MG63 (cell line): ENCODE data around the gene PRPH. TPM values are rescaled to one million over a fixed set of nuclear protein-coding genes. Genes with fewer than 3 reads are reported as not detected.
A peak's percentile ranks its signal among the peaks of the same experiment; 100 is the strongest.
"Not testable (repeated sequence)": the region's sequence is repeated elsewhere in the genome, so short reads cannot be mapped to it uniquely, and the experiment has no call there.

ENCODE experiments used
- DNase-seq: peaks from one replicate; pipeline ENCODE4 v3.0.0-alpha.2; 2020
- H3K27me3 ChIP-seq: fragments of 250-450 bp; sonication (Bioruptor Pico); 2 replicates; pipeline ENCODE4 v1.5.1; 2020; ENCODE audit warnings: mild to moderate bottlenecking, moderate library complexity
- H3K36me3 ChIP-seq: fragments of 250-450 bp; sonication (Bioruptor Pico); 2 replicates; pipeline ENCODE4 v1.5.1; 2020; ENCODE audit warnings: mild to moderate bottlenecking, moderate library complexity
- H3K4me3 ChIP-seq: fragments of 250-450 bp; sonication (Bioruptor Pico); 2 replicates; pipeline ENCODE4 v1.5.1; 2020; ENCODE audit warnings: mild to moderate bottlenecking, moderate library complexity
- H3K9me3 ChIP-seq: fragments of 250-450 bp; sonication (Bioruptor Pico); 2 replicates; pipeline ENCODE4 v1.5.1; 2020; ENCODE audit warnings: mild to moderate bottlenecking, moderate library complexity
- total RNA-seq: library from RNA; depleted of rRNA; stranded (reverse); fragments of >200 nt; shearing (Covaris generic); gene quantifications from 2 replicates; pipeline ENCODE4 v1.2.3, GENCODE V29; 2014; ENCODE audit warnings: low replicate concordance

Gene PRPH
- total RNA-seq, 1 experiment from 2014 or later = 7.1 TPM

GRCh38 chr12:49322367-49322707 lies 27.4 kb downstream of the PRPH start:
- no peak for DNase-seq
- Histone ChIP-seq H3K27me3 (no peaks in the 10 kb centered on the region), H3K9me3 (no peaks in the 10 kb centered on the region), H3K36me3 (peaks cover 31% of the 10 kb centered on the region), H3K4me3 (peak overlapping the region; percentile 61)

DNA sequence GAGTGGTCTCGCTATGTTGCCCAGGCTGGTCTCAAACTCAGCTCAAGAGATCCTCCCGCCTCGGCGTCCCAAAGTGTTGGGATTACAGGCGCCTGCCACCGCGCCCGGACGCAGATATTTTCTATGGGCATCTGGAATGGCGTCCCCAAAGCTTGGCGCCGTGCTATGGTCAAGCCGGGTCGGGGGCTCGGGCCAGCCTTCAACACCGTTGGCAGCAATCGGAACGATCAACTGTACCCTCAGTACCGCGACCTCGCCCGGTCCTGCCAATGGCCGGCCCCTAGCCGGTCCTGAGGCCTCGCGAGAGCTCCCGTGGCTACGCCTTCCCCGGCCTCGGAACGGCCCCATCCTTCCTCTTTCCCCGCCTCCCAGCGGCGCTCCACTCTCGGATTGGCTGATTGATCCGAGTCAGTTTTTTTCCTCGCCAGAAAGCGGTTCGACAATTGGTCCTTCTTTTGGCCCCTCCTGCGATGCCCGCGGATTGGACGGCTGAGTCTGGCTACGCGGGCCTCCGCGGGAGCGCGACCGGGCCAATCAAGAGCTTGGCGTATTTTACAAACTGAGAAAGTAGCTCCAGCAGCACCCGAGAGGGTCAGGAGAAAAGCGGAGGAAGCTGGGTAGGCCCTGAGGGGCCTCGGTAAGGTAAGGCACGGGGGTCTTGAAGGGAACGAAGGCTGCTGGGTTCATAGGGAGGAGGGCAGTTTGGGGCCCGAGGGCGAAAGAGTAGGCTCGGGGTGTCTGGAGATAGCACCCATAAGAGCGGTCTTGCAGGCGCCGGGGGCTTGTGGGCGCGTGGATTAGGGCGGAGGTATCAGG lies 28.0 kb downstream of the PRPH start, which contains the start of gene TROAP:
TSS of gene TROAP (plus strand) at position 548 of the 816 bp plus-strand sequence. CDS start 354 bp downstream, outside the sequence.
- no peaks in the 10 kb centered on the region for H3K9me3 ChIP-seq
- H3K27me3 ChIP-seq = no peaks in the 10 kb centered on the region
- DNase-seq = peak; percentile 97
- peak within 1 kb of the TSS; percentile 61 for H3K4me3 ChIP-seq
- peaks cover 31% of the 10 kb centered on the region for H3K36me3 ChIP-seq

DNA sequence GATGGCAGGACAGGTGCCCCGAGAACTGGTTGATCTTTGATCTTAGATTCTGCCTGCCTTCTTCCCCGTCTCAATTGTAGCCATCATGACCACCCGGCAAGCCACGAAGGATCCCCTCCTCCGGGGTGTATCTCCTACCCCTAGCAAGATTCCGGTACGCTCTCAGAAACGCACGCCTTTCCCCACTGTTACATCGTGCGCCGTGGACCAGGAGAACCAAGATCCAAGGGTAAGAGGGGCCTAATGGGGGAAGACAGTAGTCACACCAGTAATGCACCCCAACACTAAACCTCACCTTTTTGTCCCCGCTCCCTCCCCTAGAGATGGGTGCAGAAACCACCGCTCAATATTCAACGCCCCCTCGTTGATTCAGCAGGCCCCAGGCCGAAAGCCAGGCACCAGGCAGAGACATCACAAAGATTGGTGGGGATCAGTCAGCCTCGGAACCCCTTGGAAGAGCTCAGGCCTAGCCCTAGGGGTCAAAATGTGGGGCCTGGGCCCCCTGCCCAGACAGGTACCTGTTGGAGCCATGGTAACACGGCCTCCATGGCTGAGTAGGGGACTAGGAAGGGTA lies 28.7 kb downstream of the PRPH start:
- Histone ChIP-seq H3K4me3 (peak overlapping the region; percentile 61), H3K27me3 (no peaks in the 10 kb centered on the region), H3K36me3 (peaks cover 35% of the 10 kb centered on the region), H3K9me3 (no peaks in the 10 kb centered on the region)
- no peak for DNase-seq

DNA sequence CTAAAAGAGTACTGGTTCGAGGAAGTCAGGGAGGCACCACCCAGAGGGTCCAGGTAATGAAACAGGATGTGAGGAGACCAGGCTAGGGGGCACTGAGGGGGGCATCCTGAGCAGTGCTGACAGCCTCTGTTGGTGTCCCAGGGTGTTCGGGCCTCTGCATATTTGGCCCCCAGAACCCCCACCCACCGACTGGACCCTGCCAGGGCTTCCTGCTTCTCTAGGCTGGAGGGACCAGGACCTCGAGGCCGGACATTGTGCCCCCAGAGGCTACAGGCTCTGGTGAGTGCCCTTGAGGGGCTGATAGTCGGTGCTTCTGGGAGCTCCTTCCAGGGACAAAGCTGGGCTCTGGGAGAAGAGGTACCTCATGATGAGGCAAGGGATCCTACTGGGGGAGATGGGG lies 30.7 kb downstream of the PRPH start:
- H3K36me3 ChIP-seq = peaks cover 48% of the 10 kb centered on the region
- H3K9me3 ChIP-seq = no peaks in the 10 kb centered on the region
- no peak overlapping the region for H3K4me3 ChIP-seq
- H3K27me3 ChIP-seq = no peaks in the 10 kb centered on the region
- DNase-seq = no peak

DNA sequence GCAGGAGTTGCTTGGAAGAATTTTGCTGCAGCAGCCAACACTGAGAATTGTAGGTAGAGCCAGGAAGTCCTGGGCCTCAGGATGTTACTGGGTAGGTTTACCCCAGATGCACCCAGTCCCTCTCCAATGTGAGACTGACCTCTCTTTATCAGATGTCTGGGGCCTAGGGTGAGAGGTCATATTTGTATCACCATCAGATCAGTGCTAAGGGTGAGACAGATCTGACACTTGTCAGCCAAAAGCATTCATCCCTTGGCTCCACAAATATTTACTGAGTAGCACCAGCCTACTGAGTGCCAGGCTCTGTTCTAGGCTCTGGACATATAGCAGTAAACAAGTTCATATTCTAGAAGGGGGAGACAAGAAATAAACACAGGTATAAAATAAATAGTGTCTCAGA lies 32.4 kb downstream of the PRPH start:
- H3K9me3 ChIP-seq = no peaks in the 10 kb centered on the region
- H3K4me3 ChIP-seq = no peak overlapping the region
- DNase-seq = no peak
- H3K27me3 ChIP-seq = no peaks in the 10 kb centered on the region
- H3K36me3 ChIP-seq = peaks cover 53% of the 10 kb centered on the region

DNA sequence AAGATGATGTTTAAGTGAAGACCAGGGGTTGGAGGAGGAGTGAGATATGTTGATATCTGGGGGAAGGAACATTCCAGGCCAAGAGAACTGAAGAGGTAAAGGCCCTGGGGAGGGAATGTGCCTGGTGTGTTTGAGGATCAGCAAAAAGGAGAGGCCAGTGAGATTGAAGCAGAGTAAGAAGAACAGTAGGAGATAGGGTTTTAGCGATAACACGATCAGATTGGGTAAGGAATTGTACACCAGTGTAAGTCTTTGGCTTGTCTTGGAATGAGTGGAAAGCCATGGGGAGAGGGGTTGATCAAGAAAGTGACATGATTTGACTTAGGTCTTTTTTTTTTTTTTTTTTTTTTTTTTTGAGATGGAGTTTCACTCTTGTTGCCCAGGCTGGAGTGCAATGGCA lies 32.9 kb downstream of the PRPH start:
- Histone ChIP-seq H3K4me3 (no peak overlapping the region), H3K36me3 (peaks cover 53% of the 10 kb centered on the region)
- DNase-seq = no peak

DNA sequence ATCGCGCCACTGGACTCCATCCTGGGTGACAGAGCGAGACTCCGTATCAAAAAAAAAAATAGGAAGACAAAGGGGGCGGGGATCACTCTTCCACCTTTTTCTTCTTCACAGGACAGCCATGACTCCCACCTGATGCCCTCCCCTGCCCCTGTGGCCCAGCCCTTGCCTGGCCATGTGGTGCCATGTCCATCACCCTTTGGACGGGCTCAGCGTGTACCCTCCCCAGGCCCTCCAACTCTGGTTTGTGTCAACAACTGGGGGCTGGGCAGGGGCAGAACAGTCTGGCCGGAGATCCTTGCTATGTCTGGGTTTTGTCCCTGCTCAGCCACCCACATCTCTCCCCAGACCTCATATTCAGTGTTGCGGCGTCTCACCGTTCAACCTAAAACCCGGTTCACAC lies 33.9 kb downstream of the PRPH start:
- Histone ChIP-seq H3K9me3 (no peaks in the 10 kb centered on the region), H3K4me3 (no peak overlapping the region), H3K27me3 (no peaks in the 10 kb centered on the region), H3K36me3 (peaks cover 52% of the 10 kb centered on the region)
- DNase-seq = no peak

More for the DNA sequence above, 32.9 kb downstream of the PRPH start:
- H3K27me3 ChIP-seq = no peaks in the 10 kb centered on the region
- no peaks in the 10 kb centered on the region for H3K9me3 ChIP-seq

- Histone ChIP-seq H3K27me3 (no peaks in the 10 kb centered on the region), H3K9me3 (no peaks in the 10 kb centered on the region), H3K4me3 (no peak overlapping the region), H3K36me3 (peaks cover 44% of the 10 kb centered on the region)
- no peak for DNase-seq
Measured at GRCh38 chr12:49330032-49330619, 35.2 kb downstream of the PRPH start.

- Histone ChIP-seq H3K36me3 (peaks cover 37% of the 10 kb centered on the region), H3K27me3 (no peaks in the 10 kb centered on the region), H3K4me3 (no peak overlapping the region), H3K9me3 (no peaks in the 10 kb centered on the region)
- no peak for DNase-seq
Measured at GRCh38 chr12:49330631-49331379, 35.9 kb downstream of the PRPH start.

GRCh38 chr12:49331380-49332222 lies 36.7 kb downstream of the PRPH start:
- Histone ChIP-seq H3K27me3 (no peaks in the 10 kb centered on the region), H3K36me3 (peaks cover 29% of the 10 kb centered on the region), H3K4me3 (no peak overlapping the region), H3K9me3 (no peaks in the 10 kb centered on the region)
- peak; percentile 43 for DNase-seq

GRCh38 chr12:49332441-49332861 lies 37.5 kb downstream of the PRPH start:
- DNase-seq = no peak
- Histone ChIP-seq H3K4me3 (no peak overlapping the region), H3K36me3 (peaks cover 22% of the 10 kb centered on the region), H3K27me3 (no peaks in the 10 kb centered on the region), H3K9me3 (no peaks in the 10 kb centered on the region)

GRCh38 chr12:49332891-49333371 lies 38.0 kb downstream of the PRPH start:
- Histone ChIP-seq H3K4me3 (no peak overlapping the region), H3K36me3 (peaks cover 22% of the 10 kb centered on the region), H3K9me3 (no peaks in the 10 kb centered on the region), H3K27me3 (no peaks in the 10 kb centered on the region)
- DNase-seq = no peak

DNA sequence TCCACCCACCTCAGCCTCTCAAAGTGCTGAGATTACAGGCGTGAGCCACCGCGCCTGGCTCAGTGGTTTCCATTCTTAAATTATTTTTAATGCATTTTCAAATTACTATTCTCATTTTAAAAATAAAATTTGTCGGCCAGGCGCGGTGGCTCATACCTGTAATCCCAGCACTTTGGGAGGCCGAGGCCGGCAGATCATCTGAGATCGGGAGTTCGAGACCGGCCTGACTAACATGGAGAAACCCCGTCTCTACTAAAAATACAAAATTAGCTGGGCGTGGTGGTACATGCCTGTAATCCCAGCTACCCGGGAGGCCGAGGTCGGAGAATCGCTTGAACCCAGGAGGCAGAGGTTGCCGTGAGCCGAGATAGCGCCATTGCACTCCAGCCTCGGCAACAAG lies 38.8 kb downstream of the PRPH start:
- DNase-seq, H3K4me3 ChIP-seq: not testable (repeated sequence)

GRCh38 chr12:49334226-49334625 lies 39.3 kb downstream of the PRPH start:
- Histone ChIP-seq H3K27me3 (no peaks in the 10 kb centered on the region), H3K9me3 (no peaks in the 10 kb centered on the region), H3K4me3 (no peak overlapping the region), H3K36me3 (peaks cover 17% of the 10 kb centered on the region)
- DNase-seq = no peak

More for the DNA sequence above, 38.8 kb downstream of the PRPH start:
- H3K36me3 ChIP-seq = peaks cover 18% of the 10 kb centered on the region
- H3K27me3 ChIP-seq, H3K9me3 ChIP-seq: not testable (repeated sequence)

DNA sequence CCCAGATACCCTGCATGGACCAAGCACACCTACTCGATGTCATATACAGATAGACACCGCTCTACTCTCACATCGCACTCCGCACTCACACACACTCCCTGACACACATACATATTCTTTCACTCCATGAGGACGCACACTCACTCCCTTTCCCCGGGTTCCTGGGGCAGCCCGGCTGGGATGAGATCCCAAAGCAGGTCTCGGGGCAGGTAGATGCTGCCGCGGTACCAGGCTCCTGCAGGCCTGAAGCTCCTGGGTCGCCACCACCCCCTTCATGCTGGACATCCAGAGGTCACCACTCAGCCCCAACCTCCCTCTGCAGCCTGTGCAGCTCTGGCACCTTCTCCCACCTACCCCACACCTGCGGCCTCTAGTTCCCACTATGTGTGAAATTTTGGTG lies 39.7 kb downstream of the PRPH start:
- DNase-seq = no peak
- Histone ChIP-seq H3K36me3 (peaks cover 12% of the 10 kb centered on the region), H3K4me3 (no peak overlapping the region), H3K9me3 (no peaks in the 10 kb centered on the region), H3K27me3 (no peaks in the 10 kb centered on the region)
